GM18502 (cell line): ENCODE data around the gene DNAI2.
A peak's percentile ranks its signal among the peaks of the same experiment; 100 is the strongest.
"Not testable (repeated sequence)": the region's sequence is repeated elsewhere in the genome, so short reads cannot be mapped to it uniquely, and the experiment has no call there.

Experiments
- ATAC-seq: cut with Tn5 transposase; IDR thresholded peaks from one replicate; pipeline ENCODE4 v1.9.1; 2021; ENCODE audit warnings: mild to moderate bottlenecking; ENCODE audit not compliant: unreplicated experiment, poor library complexity

Gene DNAI2

GRCh38 chr17:74271901-74272561 lies 2.0 kb upstream of the DNAI2 start:
- no peak for ATAC-seq

- no peak for ATAC-seq
Observed at GRCh38 chr17:74272731-74273201, 1.3 kb upstream of the DNAI2 start.

- ATAC-seq, result no peak
Observed at GRCh38 chr17:74274709-74275340, 791 bp downstream of the DNAI2 start.

- no peak for ATAC-seq
Observed at GRCh38 chr17:74276051-74276476, 2.0 kb downstream of the DNAI2 start.

GRCh38 chr17:74276541-74277009 lies 2.5 kb downstream of the DNAI2 start:
- no peak for ATAC-seq

GRCh38 chr17:74277935-74278334 lies 3.9 kb downstream of the DNAI2 start:
- no peak for ATAC-seq

- not testable (repeated sequence) for ATAC-seq
Observed at GRCh38 chr17:74279617-74280016, 5.6 kb downstream of the DNAI2 start.

GRCh38 chr17:74280093-74280513 lies 6.1 kb downstream of the DNAI2 start:
- peak; percentile 62 for ATAC-seq

GRCh38 chr17:74281799-74282198 lies 7.8 kb downstream of the DNAI2 start:
- no peak for ATAC-seq

- ATAC-seq, result not testable (repeated sequence)
Observed at GRCh38 chr17:74282274-74282586, 8.2 kb downstream of the DNAI2 start.

GRCh38 chr17:74282587-74283370 lies 8.7 kb downstream of the DNAI2 start:
- ATAC-seq, result no peak

- no peak for ATAC-seq
Observed at GRCh38 chr17:74283371-74283673, 9.3 kb downstream of the DNAI2 start.

GRCh38 chr17:74287031-74287602 lies 13.1 kb downstream of the DNAI2 start:
- ATAC-seq, result no peak

- ATAC-seq, result no peak
Observed at GRCh38 chr17:74288785-74289184, 14.8 kb downstream of the DNAI2 start.

- ATAC-seq, result no peak
Observed at GRCh38 chr17:74289688-74290087, 15.7 kb downstream of the DNAI2 start.

- no peak for ATAC-seq
Observed at GRCh38 chr17:74290340-74290739, 16.3 kb downstream of the DNAI2 start.

GRCh38 chr17:74292495-74292894 lies 18.5 kb downstream of the DNAI2 start:
- no peak for ATAC-seq

- no peak for ATAC-seq
Observed at GRCh38 chr17:74295625-74296547, 21.9 kb downstream of the DNAI2 start.

GRCh38 chr17:74296548-74296936 lies 22.5 kb downstream of the DNAI2 start:
- ATAC-seq, result no peak

- no peak for ATAC-seq
Observed at GRCh38 chr17:74297941-74298340, 23.9 kb downstream of the DNAI2 start.
